GM12873 (cell line): ENCODE data around the gene ENTPD7.

Experiments used
- TF ChIP-seq, protein P1 (sequence below): IDR thresholded peaks from 2 replicates; pipeline ENCODE4 v1.5.1; 2012; ENCODE audit warnings: low read depth, mild to moderate bottlenecking, moderate library complexity, low read length, control low read depth; ENCODE audit not compliant: insufficient read depth; ENCODE audit errors: missing control alignments

ENTPD7 gene

DNA sequence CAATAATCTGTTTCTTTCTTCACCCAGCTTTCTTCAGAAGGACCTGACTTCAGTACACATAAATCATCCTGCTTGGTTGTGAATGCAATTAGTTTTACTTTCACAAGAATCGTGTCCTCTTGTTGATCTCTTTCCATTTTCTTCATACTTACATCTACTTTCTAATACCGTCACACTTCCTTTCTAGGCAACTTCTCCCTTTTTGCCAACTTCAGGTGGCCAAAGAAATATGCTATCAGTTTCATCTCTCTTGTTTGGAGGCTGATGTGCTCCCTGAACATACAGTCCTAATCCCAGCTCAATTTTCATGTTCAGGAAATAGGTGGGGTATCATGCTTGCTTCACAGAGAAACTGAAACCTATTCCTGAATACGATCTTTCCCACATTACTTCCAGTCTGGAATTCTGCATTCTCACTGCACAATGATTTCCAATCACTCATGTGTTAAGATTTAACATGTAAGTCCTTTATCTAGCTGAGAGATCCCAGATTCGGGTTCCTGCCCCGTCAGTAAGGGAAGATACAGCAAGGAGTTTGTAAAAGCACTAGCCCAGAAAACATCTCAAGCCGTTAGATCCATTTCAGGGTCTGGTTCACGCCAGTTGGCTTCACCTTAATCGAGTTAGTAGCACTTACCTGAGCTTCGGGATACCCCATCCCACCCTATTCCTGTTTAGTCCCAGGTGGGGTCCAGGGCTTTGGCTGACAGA is 40.1 kb upstream of the ENTPD7 start:
- TF ChIP-seq, protein P1, sequence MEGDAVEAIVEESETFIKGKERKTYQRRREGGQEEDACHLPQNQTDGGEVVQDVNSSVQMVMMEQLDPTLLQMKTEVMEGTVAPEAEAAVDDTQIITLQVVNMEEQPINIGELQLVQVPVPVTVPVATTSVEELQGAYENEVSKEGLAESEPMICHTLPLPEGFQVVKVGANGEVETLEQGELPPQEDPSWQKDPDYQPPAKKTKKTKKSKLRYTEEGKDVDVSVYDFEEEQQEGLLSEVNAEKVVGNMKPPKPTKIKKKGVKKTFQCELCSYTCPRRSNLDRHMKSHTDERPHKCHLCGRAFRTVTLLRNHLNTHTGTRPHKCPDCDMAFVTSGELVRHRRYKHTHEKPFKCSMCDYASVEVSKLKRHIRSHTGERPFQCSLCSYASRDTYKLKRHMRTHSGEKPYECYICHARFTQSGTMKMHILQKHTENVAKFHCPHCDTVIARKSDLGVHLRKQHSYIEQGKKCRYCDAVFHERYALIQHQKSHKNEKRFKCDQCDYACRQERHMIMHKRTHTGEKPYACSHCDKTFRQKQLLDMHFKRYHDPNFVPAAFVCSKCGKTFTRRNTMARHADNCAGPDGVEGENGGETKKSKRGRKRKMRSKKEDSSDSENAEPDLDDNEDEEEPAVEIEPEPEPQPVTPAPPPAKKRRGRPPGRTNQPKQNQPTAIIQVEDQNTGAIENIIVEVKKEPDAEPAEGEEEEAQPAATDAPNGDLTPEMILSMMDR, result no peak

- TF ChIP-seq, protein P1, result no peak
These were observed 39.2 kb upstream of the ENTPD7 start, which contains the start of gene SLC25A28 for GRCh38 chr10:99619851-99620710. SLC25A28 (minus strand) TSS chr10:99620439; CDS start chr10:99620335, 104 bp downstream.

DNA sequence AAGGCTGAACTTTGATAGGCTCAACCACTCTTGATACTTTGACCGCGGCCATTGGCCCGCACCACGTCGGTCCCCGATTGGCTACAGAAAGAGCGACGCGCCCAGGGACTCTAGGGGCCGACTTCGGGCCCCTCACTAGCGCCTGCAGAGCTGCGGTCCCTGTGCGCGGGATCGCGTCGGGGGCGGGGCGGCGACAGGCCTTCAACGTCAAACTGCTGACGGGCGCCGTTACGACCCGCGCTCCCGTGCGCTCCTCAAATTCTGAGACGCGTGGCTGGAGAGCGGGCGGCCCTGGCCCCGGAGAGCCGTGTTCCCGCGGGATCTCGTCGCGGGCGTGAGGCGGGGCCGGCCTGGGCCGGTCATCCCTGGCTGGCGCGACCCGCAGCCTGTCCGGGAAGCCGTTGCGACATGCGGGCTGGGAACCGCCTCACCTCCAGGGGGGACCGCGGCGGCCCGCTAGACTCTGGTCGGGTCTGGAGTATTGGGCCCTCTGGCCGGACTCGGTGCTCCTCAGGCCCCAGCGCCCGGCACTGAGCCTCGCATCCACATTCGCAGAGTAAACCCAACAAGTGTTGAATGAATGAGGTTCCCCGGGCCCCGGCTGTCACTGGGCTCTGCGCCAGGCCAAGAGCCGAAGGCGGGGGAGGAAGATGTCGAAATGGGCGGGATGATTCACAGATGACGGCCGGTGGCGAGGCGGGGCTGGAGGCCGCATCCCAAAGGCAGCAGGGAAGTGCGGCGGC is 38.4 kb upstream of the ENTPD7 start:
- TF ChIP-seq, protein P1, result no peak

DNA sequence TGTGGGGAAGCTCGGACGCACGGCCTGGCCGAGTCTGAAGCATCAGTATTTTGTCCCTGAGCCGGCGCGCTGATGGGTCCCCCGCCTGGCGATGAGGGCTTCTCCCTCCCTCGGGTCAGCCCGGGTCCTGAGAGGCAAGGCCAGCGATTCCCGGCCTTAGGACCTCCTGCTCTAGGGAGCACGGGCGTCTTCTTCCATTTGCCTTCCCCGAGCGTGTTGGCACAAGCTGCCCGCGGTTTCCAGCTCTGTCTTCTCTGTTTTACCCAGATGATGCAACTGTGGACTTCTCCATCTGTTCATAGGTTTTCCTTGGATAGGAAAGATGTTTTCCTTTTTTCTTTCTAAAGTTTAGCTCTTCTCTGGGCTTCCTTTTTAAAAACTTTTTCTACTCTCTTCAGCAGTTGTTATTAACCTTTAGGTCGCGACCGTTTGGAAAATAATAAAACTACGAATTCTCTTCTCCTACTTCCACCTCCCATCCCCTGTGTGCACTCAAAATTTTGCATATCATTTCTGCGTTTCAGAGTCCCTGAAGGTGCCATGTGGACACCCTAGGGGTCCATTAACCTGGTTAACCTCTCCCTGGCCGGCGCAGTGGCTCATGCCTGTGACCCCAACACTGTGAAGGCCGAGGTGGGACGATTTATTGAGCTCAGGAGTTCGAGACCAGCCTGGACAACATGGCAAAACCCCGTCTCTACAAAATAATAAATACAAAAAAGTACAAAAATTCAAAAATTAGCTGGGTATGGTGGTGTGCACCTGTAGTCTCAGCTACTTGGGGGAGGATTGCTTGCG is 37.7 kb upstream of the ENTPD7 start:
- TF ChIP-seq, protein P1, result no peak

GRCh38 chr10:99623919-99624318 is 35.4 kb upstream of the ENTPD7 start:
- TF ChIP-seq, protein P1, result no peak

DNA sequence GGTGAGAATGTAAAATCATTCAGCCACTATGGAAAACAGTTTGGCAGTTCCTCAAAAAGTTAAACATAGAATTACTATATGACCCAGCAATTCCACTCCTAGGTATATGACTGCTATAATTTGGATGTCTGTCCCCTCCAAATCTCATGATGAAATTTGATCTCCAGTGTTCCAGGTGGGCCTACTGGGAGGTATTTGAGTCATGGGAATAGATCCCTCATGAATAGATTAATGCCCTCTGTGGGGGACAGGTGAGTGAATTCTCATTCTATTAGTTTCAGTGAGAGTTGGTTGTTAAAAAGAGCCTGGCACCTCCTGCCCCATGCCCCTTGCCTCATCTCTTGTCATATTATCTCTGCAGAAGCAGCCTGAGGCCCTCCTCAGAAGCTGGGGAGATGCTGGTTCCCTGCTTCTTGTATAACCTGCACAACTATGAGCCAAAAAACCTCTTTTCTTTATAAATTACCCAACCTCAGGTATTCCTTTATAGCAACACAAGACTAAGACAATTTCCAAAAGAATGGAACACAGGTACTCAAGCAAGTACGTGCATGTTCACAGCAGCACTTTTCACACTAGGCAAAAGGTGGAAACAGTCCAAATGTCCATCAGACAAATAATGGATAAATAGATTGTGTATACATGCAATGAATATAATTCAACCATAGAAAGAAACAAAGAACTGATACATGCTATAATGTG is 30.2 kb upstream of the ENTPD7 start:
- TF ChIP-seq, protein P1, result no peak
